Activated naive CD4-positive, alpha-beta T cell treated with anti-CD3 and anti-CD28 coated beads, Interleukin-2, amount 10 ng/mL, durations not matched to agents 5 hours and 36 hours (primary cell): ENCODE results near the gene TCEAL6. TPM values are rescaled to one million over a fixed set of nuclear protein-coding genes. Genes with fewer than 3 reads are reported as not detected.

Experiments used
- total RNA-seq, 2 experiments: library from RNA; stranded (reverse); gene quantifications; one replicate each; pipeline ENCODE4 v1.2.3, GENCODE V29; 2021

Gene TCEAL6
- total RNA-seq: not detected

DNA sequence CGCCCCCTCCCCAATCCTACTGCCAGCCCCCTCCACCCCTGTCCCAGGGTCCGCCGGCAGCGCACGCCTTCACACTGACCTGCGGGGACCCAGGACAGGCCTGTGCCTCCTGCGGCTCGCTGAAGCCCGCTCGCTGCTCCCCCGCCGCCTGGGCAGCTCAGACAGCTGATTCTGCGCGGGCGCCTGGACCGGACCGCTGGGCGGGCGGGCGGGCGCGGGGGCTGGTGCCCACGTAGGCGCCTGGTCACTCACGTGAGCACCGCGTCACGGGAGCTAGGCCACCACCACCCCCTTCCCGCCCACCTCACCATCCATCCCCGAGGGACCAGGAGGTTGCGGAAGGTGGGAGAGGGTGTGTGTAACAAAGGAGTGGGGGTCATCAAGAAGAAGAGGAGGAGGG is at the start of gene TCEAL6:
Gene TCEAL6, minus strand, starts transcription at position 208 of the 400 bp plus-strand sequence.

DNA sequence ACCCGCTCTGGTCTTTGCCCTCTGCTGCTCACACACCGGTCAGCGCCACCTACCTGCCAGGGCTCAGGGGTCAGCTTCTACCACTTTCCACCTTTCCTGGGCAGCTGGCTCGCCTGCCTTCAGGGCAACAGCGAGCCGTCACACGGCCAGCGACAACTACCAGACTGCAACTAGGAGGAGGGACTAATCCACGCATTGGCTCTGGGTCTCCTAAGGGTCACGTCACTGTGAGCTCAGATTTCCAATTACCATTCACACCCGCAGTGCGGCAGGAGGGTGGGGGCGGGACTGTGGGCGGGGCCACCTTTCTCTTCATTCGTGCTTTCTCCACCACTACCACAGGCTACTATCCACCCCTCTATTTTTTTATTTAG is 13.5 kb upstream of the TCEAL6 start, which contains the start of gene BEX5:
Gene BEX5, minus strand, starts transcription at position 172 of the 374 bp plus-strand sequence. CDS start 1,712 bp downstream, outside the sequence.

DNA sequence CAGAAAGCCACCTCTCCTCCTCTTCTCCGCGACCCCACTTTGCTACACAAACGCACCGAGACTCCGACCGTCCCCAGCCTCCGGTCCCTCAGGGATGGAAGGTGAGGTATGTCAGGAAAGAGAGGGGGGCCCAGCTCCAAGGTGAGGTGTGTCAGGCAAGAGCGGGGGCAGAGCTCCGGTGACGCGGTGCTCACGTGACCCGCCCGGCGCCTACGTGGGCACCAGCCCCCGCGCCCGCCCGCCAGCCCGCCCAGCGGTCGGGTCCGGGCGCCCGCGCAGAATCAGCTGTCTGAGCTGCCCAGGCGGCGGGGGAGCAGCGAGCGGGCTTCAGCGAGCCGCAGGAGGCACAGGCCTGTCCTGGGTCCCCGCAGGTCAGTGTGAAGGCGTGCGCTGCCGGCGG is 16.8 kb downstream of the TCEAL6 start, which contains the start of gene TCEAL2:
Gene TCEAL2, plus strand, starts transcription at position 244 of the 400 bp plus-strand sequence. CDS start 1,152 bp downstream, outside the sequence.

Other genes starting within 250 kb of the TCEAL6 start
- gene ZMAT1, start 210.5 kb downstream of the TCEAL6 start, total RNA-seq: 1 to 10 TPM; 6.0 TPM
- under 1 TPM; 0.22 to 0.25 TPM for gene TCEAL2, start 16.8 kb downstream of the TCEAL6 start, total RNA-seq
- gene BEX5, start 13.5 kb upstream of the TCEAL6 start, total RNA-seq: 1 to 10 TPM; 4.6 to 5.8 TPM
- gene TCP11X1, start 72.8 kb upstream of the TCEAL6 start, total RNA-seq: not detected
- not detected for gene NXF2, start 104.7 kb upstream of the TCEAL6 start, total RNA-seq